ENCODE results near the gene PCOLCE2.

Gene PCOLCE2

DNA sequence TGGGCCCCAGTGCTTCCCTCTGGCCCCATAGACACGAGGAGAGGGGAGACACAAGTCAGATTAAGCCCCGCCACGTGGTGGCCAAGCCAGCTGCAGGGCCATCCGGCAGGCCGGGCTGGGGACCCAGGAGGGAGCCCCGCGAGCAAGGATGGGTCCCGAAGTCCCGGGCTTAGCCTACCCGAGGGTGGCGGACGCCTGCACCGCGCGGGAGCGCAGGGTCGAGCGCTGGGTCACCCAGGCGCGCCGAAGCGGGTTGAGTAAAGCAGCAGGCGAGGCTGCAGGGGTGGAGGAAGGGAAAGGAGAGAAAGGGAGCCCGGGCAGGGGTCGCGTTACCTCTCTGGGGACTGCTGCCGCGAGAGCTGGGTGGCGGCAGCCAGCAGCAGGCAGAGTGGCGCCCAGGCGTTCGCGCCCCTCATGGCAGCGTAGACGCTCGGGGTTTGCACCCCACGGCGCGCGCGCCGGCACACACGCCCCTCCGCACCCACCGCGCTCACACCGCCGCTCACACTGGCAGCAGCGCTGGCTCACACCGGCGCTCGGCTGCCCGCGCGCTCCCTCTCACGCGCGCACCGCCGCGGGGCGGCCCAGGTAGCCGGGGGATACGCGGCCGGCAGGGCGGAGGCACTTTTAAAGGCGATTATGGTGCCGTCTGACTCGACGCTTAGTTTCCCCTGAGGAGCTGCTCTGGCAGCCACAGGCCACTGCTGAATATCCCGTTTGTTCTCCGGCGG lies at the start of gene PCOLCE2:
TSS of gene PCOLCE2 (minus strand) at position 603 of the 731 bp plus-strand sequence. CDS start at position 416, 187 bp downstream.
- peak; percentile 39 for DNase-seq

DNA sequence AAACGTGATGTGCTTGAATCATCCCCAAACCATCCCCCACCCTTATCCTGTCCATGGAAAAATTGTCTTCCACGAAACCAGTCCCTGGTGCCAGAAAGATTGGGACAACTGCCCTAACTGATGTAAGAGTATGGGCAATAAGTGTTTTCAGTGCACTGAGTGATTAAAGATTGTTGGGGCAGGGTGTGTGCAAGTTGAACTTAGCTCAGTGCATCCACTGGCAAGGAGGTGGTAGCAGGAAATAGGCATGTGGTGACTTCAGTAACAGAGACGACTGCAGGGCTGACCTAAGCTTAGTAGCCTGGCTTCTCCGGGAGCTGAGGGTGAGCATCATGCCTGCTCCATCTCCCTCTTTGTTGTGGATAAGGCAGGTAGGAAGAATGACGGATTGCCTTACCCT lies 47.1 kb upstream of the PCOLCE2 start:
- no peak for DNase-seq

GRCh38 chr3:142934887-142935269 lies 46.0 kb upstream of the PCOLCE2 start:
- no peak for DNase-seq

GRCh38 chr3:142934128-142934886 lies 45.4 kb upstream of the PCOLCE2 start:
- DNase-seq = no peak

DNA sequence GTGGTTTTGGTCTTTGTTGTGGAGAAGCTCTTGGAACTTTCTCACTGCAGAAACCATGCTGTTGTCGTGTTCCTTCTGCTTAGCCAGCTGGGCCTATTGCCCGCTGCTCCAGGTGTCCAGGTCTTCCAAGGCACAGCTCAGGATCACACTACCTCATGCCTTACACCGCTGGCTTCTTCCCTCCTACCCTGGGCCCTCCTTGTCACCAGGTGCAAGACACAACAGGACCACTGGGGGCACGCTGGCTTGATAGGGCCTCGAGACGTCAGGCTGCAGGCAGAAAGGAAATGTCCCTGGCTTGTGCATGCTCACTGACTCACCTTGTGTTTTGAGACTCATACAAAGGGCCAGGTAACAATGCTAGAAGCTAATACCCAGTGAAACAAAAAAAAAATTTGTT lies 42.3 kb upstream of the PCOLCE2 start:
- DNase-seq = no peak

DNA sequence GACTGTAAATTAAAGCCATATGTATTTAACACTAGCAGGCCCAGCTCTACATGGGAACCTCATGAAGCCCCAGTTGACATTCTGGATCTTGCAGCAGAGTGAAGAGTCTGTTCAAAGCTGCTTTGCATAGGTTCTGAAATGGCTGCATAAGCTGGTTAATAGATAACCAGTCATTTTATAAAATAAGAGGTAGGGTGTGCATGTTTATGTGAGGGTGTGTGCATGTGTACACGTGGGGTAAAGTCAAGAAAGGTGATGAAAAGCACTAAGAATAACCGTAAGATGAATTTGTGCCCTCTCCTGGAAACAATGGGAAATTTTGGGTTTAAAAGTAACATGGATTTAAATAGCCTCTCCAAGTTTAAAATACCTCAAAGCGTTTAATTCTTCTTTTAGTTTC lies 41.6 kb upstream of the PCOLCE2 start:
- DNase-seq = no peak

GRCh38 chr3:142929890-142930289 lies 41.0 kb upstream of the PCOLCE2 start:
- no peak for DNase-seq

- DNase-seq = peak; percentile 5
Observed at GRCh38 chr3:142929109-142929508, 40.2 kb upstream of the PCOLCE2 start.

DNA sequence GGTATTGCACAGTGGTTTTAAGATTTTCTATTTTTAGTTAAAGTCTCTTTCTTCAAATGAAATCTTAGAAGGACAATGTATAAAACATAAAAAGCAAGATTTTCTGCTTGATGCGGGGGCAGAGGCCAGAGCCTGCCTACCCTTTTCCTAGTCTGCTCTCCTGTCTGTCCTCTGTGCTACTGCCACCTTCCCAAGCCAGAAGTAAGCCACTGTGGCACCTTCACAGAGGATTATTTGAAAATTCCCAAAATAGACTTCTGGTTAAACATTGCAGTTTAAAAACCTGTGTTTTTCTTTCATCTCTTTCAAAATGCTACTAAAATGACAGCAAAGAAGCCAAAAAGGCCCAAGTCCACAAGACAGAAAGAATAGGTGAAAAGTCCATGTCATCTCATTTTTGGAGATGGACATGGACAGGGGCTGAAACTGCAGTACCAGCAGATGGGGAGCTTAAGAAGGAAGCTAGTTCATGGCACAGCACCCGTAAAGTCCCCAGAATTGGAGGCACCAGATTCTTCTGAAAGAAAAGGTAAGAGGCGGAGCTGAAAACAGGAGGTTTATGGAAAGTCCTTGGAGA lies 37.6 kb upstream of the PCOLCE2 start:
- no peak for DNase-seq

GRCh38 chr3:142925140-142925539 lies 36.3 kb upstream of the PCOLCE2 start:
- no peak for DNase-seq

DNA sequence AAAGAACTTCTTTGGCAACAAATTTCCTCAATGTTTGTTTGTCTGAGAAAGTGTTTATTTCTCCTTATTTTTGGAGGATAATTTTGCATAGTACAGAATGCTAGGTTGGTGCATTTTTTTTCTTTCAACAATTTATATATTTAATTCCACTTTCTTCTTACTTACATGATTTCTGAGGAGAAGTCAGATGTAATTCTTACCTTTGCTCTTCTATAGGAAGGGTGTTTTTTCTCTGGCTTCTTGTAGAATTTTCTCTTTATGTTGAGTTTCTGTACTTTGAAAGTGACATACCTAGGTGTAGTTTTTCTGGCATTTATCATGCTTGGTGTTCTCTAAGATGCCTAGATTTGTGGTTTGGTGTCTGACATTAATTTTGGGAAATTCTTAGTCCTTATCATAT lies 34.8 kb upstream of the PCOLCE2 start:
- no peak for DNase-seq

- DNase-seq = no peak
Observed at GRCh38 chr3:142916605-142917004, 27.7 kb upstream of the PCOLCE2 start.

DNA sequence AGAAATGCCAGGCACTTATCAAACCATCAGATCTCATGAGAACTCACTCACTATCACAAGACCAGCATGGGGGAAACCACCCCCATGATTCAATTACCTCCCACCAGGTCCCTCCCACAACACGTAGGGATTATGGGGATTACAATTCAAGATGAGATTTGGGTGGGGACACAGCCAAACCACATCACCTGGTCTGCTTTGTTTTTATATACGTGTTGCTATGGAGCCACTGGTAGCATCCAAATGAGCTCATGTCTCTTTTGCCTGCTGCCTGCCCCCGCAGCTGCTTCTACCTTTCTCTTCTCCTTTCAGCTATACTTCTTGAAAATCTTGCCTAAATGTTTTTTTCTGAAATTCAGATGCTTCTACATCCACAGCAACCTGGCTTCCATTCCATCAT lies 26.8 kb upstream of the PCOLCE2 start:
- DNase-seq = no peak

DNA sequence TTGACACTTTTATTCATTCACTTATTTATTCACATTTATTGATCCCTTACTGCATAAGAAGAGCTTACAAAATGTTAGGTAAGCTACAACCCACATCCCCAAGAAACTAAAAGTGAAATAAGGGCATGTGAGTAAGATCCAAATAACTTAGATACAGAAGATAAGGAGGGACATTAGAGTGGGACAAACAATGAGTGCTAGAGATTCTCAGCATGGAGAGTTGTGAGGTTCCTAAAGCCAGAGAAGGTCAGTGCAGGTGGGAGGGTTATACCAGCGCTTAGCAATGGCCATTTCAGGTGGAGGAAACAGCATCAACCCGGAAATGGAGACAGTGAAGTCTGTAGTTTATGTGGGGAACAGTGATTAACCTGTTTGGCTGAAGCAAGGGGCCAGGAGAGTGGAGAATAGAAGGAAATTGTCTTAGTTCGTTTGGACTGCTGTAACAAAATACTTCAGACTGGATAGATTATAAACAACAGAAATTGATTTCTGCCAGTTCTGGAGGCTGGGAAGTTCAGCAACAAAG lies 25.5 kb upstream of the PCOLCE2 start:
- no peak for DNase-seq

DNA sequence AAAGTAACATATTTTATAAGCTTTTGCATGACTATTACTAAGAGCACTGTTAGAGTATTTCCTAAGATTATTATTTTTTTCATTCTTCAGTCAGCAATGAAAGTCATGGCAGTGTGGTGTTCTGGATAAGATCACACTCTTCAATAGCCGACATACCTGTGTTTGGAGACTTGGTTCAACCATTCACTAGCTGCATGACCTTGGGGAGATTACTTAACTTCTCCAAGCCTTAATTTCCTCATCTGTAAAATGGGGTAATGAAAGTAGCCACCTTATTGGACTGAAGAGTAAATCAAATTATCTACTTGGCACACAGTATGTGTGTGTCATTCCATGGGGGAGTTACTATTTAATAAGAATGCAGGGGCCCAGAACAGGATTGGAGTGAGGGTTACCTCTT lies 24.5 kb upstream of the PCOLCE2 start:
- DNase-seq = no peak

DNA sequence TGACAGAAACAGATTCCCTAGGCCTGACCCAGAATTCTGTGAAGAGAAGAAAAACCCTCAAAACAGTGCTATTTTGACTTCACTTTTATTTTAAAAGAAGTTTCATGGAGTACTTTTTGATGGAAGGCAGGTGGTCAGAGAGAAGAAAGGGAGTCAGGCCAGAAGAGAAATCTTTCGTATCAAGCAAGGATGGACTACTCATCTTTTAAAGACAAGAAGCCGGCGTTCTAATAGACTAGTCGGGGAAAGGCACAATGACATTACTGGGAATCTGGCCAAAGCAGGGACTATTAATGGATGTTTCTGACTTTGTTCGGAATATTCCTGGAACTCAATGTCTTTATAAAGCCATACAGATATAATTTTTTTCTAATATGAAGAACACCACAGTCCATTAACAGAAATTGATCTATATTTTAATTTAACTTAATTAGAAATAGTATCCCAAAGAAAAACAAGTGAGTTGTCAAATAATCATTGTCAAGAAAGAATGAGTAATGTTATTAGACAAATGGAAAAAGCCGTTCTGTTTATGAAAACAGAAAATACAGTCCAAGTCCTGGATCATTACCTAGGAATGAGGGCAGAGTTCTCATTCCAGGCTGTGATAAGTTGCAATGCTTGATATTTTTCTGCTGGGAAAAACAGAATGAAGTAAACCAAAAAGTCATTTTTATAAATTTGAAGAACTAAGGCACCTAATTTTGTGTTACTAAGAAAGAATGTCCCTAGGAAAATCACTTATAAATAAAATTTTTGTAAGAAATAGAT lies 23.7 kb upstream of the PCOLCE2 start:
- DNase-seq = no peak

DNA sequence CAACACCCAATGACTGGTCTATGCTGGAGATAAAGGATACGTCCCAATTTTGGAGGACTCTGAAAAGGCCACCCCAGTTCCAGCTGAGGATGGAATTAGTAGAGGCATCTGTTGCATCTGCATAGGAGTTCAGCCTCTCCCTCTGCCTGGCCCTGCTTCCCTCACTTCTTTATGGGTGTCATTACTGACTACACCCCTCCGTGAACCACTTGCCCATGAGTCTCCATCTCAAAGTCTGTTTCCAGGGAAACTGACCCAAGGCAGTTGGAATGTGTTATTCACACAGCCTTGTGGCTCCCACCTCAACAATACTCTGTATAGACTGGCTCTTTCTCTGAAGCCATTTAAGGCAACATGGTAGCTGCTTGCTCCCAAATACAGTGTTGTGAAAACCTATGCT lies 21.4 kb upstream of the PCOLCE2 start:
- no peak for DNase-seq

- DNase-seq = no peak
Observed at GRCh38 chr3:142909282-142909681, 20.4 kb upstream of the PCOLCE2 start.

GRCh38 chr3:142907996-142908395 lies 19.1 kb upstream of the PCOLCE2 start:
- no peak for DNase-seq

GRCh38 chr3:142904639-142905436 lies 16.0 kb upstream of the PCOLCE2 start:
- peak; percentile 19 for DNase-seq

DNA sequence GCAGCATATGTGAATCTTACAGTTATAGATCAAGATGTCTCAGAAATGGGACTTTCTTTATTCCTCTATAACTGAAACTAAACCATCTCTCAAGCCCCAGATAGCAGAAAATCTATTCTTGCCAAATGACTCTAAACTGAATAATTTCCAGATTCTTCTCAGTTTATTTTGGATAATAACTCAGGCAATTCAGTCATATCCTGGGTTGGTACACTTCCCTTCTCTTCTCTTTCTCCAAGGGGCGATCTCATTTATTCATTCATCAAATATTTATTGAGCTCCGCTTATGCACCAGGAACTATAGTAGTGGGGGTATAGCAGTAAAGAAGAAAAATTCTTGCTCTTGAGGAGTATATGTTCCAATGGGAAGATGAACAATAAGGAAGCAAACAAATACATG lies 13.5 kb upstream of the PCOLCE2 start:
- DNase-seq = peak; percentile 13

Data from fibroblast of skin of right quadriceps (primary cell).